Measurements from ENCODE around the gene CDK15. TPM values are rescaled to one million over a fixed set of nuclear protein-coding genes. Genes with fewer than 3 reads are reported as not detected.

Gene CDK15
- total and polyA plus RNA-seq, 5 donors from 2014 or later, result not detected

- Histone ChIP-seq H3K27me3 (ENCODE audit: control insufficient read depth, insufficient read depth, low read length) (peaks cover 15% of the 10 kb centered on the region), H3K27ac (ENCODE audit: insufficient read depth, low read length, poor library complexity, severe bottlenecking) (no peak overlapping the region), H3K9me3 (ENCODE audit: control insufficient read depth in 2 of 2, low read length in 2 of 2) (no peaks in the 10 kb centered on the region), H3K36me3 (ENCODE audit: control insufficient read depth, insufficient read depth, low read length) (no peaks in the 10 kb centered on the region), H3K4me3 (ENCODE audit: low read depth, low read length) (no peak overlapping the region), H3K4me1 (ENCODE audit: control insufficient read depth, insufficient read depth, low read length, poor library complexity, severe bottlenecking) (no peaks in the 10 kb centered on the region)
- peaks cover 36% of the 10 kb centered on the region for H3K27me3 Mint-ChIP-seq
- no peak overlapping the region for H3K27ac Mint-ChIP-seq
- H3K4me3 Mint-ChIP-seq, result no peak overlapping the region
- H3K4me1 Mint-ChIP-seq, result no peaks in the 10 kb centered on the region
- H3K36me3 Mint-ChIP-seq, result no peaks in the 10 kb centered on the region
- no peaks in the 10 kb centered on the region for H3K9me3 Mint-ChIP-seq
- ATAC-seq (ENCODE audit: low read depth in 2 of 2) (no peak), DNase-seq (no peak)
Observed at GRCh38 chr2:201887773-201888425, 81.6 kb downstream of the CDK15 start.

DNA sequence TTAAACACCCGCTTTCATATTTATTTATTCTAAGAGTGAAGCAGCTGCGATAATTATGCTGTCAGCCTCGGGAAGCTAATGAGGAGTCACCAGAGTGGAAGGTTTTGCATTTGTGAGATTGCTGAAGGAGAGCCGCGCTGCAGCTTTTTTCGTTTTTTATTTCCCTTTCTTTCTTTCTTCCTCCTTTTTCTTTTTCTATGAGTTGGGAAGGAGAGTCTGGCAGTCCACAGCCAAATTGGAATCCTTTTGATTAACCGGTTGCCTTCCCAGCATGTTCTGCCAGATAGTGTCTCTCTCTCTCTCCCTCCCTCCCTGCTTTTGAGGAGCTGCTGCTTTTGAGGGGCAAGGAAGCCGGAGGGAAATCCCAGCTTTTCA is 82.1 kb downstream of the CDK15 start:
- no peaks in the 10 kb centered on the region for H3K9me3 Mint-ChIP-seq
- Histone ChIP-seq H3K27me3 (ENCODE audit: control insufficient read depth, insufficient read depth, low read length) (peaks cover 17% of the 10 kb centered on the region), H3K4me3 (ENCODE audit: low read depth, low read length) (no peak overlapping the region), H3K36me3 (ENCODE audit: control insufficient read depth, insufficient read depth, low read length) (no peaks in the 10 kb centered on the region), H3K4me1 (ENCODE audit: control insufficient read depth, insufficient read depth, low read length, poor library complexity, severe bottlenecking) (no peaks in the 10 kb centered on the region), H3K9me3 (ENCODE audit: control insufficient read depth in 2 of 2, low read length in 2 of 2) (no peaks in the 10 kb centered on the region), H3K27ac (ENCODE audit: insufficient read depth, low read length, poor library complexity, severe bottlenecking) (no peak overlapping the region)
- peaks cover 36% of the 10 kb centered on the region for H3K27me3 Mint-ChIP-seq
- H3K27ac Mint-ChIP-seq, result peak overlapping the region in 1 of 3 donors; percentile 12
- no peaks in the 10 kb centered on the region for H3K4me1 Mint-ChIP-seq
- no peaks in the 10 kb centered on the region for H3K36me3 Mint-ChIP-seq
- no peak for DNase-seq
- H3K4me3 Mint-ChIP-seq, result no peak overlapping the region
- ATAC-seq (ENCODE audit: low read depth in 2 of 2), result no peak

DNA sequence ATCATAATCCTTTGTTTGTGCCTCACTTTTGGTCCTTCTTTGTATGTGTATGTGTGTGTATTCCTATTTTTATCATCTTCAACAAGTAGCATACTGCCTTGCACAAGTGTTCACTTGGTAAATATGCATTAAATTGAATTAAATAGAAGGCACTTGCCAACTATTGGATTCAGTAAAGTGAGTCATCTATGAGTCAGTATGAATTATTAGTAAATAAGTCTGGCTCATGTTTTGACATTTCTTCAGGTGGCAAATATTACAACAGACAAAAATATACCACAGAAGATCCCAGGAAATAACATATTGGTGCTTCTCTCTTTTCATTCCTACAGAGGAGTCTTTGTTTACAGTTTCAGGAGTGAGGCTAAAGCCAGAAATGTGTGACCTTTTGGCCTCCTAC is 84.1 kb downstream of the CDK15 start:
- Histone ChIP-seq H3K36me3 (ENCODE audit: control insufficient read depth, insufficient read depth, low read length) (no peaks in the 10 kb centered on the region), H3K9me3 (ENCODE audit: control insufficient read depth in 2 of 2, low read length in 2 of 2) (no peaks in the 10 kb centered on the region), H3K4me3 (ENCODE audit: low read depth, low read length) (no peak overlapping the region), H3K4me1 (ENCODE audit: control insufficient read depth, insufficient read depth, low read length, poor library complexity, severe bottlenecking) (no peaks in the 10 kb centered on the region), H3K27me3 (ENCODE audit: control insufficient read depth, insufficient read depth, low read length) (peaks cover 16% of the 10 kb centered on the region), H3K27ac (ENCODE audit: insufficient read depth, low read length, poor library complexity, severe bottlenecking) (no peak overlapping the region)
- no peak for ATAC-seq (ENCODE audit: low read depth in 2 of 2)
- no peaks in the 10 kb centered on the region for H3K36me3 Mint-ChIP-seq
- H3K4me3 Mint-ChIP-seq, result no peak overlapping the region
- no peaks in the 10 kb centered on the region for H3K9me3 Mint-ChIP-seq
- H3K27me3 Mint-ChIP-seq, result peaks cover 18% of the 10 kb centered on the region
- no peak overlapping the region for H3K27ac Mint-ChIP-seq
- DNase-seq, result no peak
- no peaks in the 10 kb centered on the region for H3K4me1 Mint-ChIP-seq

DNA sequence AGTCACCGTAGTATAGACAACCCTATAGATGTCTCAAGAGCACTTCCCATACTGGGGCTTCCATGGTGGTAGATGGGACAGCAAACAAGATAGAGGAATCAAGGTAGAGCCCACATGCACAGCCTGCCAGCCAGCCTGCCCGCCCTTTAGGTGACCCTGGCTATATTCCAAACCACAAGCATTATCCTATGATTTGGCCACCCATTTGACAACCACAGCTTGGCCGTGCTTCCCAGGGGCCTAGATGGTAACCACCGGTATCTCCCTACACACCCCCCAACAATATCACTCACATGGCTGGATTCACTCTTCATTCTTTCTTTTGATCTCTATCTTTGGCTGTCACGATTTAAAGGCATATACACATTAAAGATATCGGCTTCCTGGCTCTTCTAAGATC is 85.3 kb downstream of the CDK15 start:
- Mint-ChIP-seq H3K36me3 (no peaks in the 10 kb centered on the region), H3K9me3 (no peaks in the 10 kb centered on the region), H3K4me3 (no peak overlapping the region), H3K27me3 (peaks cover 18% of the 10 kb centered on the region), H3K4me1 (no peaks in the 10 kb centered on the region), H3K27ac (no peak overlapping the region)
- Histone ChIP-seq H3K4me3 (ENCODE audit: low read depth, low read length) (no peak overlapping the region), H3K4me1 (ENCODE audit: control insufficient read depth, insufficient read depth, low read length, poor library complexity, severe bottlenecking) (no peaks in the 10 kb centered on the region), H3K9me3 (ENCODE audit: control insufficient read depth in 2 of 2, low read length in 2 of 2) (no peaks in the 10 kb centered on the region), H3K36me3 (ENCODE audit: control insufficient read depth, insufficient read depth, low read length) (no peaks in the 10 kb centered on the region), H3K27ac (ENCODE audit: insufficient read depth, low read length, poor library complexity, severe bottlenecking) (no peak overlapping the region), H3K27me3 (ENCODE audit: control insufficient read depth, insufficient read depth, low read length) (peaks cover 13% of the 10 kb centered on the region)
- ATAC-seq (ENCODE audit: low read depth in 2 of 2) (no peak), DNase-seq (no peak)

DNA sequence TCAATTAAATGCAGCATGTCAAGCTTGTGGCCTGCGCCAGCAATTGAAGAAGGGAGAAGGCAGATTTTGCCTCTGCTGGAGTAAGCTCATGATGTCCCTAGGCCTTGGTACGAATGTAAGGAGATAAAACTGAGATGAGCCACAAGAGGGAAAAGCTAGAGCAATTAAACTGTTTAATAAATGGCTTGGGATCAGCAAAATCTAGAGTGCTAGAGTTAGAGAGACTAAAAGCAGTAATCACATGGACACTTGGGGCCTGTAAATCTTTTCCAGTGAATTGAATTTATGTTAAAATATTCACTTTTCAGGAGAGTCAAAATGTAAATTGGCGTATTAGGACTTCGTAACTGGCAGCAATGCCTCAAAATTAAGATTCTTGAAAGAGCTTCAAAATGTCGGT is 86.2 kb downstream of the CDK15 start:
- DNase-seq, result no peak
- Histone ChIP-seq H3K36me3 (ENCODE audit: control insufficient read depth, insufficient read depth, low read length) (no peaks in the 10 kb centered on the region), H3K27me3 (ENCODE audit: control insufficient read depth, insufficient read depth, low read length) (peaks cover 11% of the 10 kb centered on the region), H3K27ac (ENCODE audit: insufficient read depth, low read length, poor library complexity, severe bottlenecking) (no peak overlapping the region), H3K4me1 (ENCODE audit: control insufficient read depth, insufficient read depth, low read length, poor library complexity, severe bottlenecking) (no peaks in the 10 kb centered on the region), H3K4me3 (ENCODE audit: low read depth, low read length) (no peak overlapping the region), H3K9me3 (ENCODE audit: control insufficient read depth in 2 of 2, low read length in 2 of 2) (no peaks in the 10 kb centered on the region)
- no peaks in the 10 kb centered on the region for H3K4me1 Mint-ChIP-seq
- H3K9me3 Mint-ChIP-seq, result no peaks in the 10 kb centered on the region
- H3K27ac Mint-ChIP-seq, result no peak overlapping the region
- ATAC-seq (ENCODE audit: low read depth in 2 of 2), result no peak
- no peak overlapping the region for H3K4me3 Mint-ChIP-seq
- peaks cover 25% of the 10 kb centered on the region for H3K27me3 Mint-ChIP-seq
- H3K36me3 Mint-ChIP-seq, result no peaks in the 10 kb centered on the region

DNA sequence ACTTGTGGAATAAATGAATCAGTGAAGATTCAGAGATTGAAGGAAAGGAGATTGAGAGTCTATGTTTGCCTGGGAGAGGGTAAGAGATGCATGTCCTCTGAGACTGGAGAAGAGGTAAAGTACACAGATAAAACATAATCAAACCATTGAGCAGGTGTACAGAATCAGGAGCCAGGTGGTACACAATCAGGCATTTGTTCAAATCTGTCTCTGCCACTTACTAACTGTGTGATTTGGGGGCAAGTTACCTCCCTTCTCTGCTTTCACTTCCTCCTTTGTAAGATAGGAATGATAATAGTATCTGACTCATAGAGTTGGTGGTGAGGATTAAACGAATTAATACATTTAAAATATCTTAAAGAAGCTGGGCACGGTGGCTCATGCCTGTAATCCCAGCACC is 94.0 kb downstream of the CDK15 start:
- Mint-ChIP-seq H3K36me3 (no peaks in the 10 kb centered on the region), H3K27me3 (peaks cover 43% of the 10 kb centered on the region), H3K4me3 (no peak overlapping the region), H3K9me3 (peaks cover 0 to 2% (median 0%) of the 10 kb centered on the region in 7 donors), H3K4me1 (peaks cover 0 to 4% (median 1%) of the 10 kb centered on the region in 4 donors), H3K27ac (no peak overlapping the region)
- Histone ChIP-seq H3K27ac (ENCODE audit: insufficient read depth, low read length, poor library complexity, severe bottlenecking) (no peak overlapping the region), H3K36me3 (ENCODE audit: control insufficient read depth, insufficient read depth, low read length) (no peaks in the 10 kb centered on the region), H3K4me1 (ENCODE audit: control insufficient read depth, insufficient read depth, low read length, poor library complexity, severe bottlenecking) (no peaks in the 10 kb centered on the region), H3K27me3 (ENCODE audit: control insufficient read depth, insufficient read depth, low read length) (peaks cover 5% of the 10 kb centered on the region), H3K4me3 (ENCODE audit: low read depth, low read length) (no peak overlapping the region), H3K9me3 (ENCODE audit: control insufficient read depth in 2 of 2, low read length in 2 of 2) (no peaks in the 10 kb centered on the region)
- no peak for DNase-seq
- no peak for ATAC-seq (ENCODE audit: low read depth in 2 of 2)

DNA sequence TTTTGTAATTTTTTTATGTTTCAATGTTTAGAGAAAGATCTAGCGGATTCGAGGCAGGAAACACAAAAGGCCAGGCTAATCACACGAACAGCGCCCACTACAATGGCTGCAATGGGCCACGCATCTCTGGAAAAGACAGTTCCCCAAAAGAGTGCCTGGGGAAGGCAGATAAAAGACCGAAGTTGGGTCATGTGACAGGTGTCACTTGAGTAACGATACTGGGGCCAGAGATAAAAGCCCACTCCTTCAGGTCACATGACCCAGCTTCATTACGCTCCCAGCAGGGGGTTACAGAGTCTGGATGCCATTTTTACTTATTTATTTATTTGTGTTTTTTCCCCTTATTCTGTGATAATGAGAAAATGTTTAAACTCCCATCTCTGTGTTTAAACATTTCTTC is 95.4 kb downstream of the CDK15 start:
- Mint-ChIP-seq H3K27ac (peak overlapping the region in 1 of 3 donors; percentile 32), H3K9me3 (peaks cover 0 to 2% (median 0%) of the 10 kb centered on the region in 7 donors), H3K36me3 (no peaks in the 10 kb centered on the region), H3K27me3 (peaks cover 49% of the 10 kb centered on the region), H3K4me3 (peak overlapping the region; percentile 37 to 76 (median 53)), H3K4me1 (peaks cover 0 to 4% (median 1%) of the 10 kb centered on the region in 4 donors)
- ATAC-seq (ENCODE audit: low read depth in 2 of 2) (no peak), DNase-seq (no peak)
- no peaks in the 10 kb centered on the region for H3K36me3 ChIP-seq (ENCODE audit: control insufficient read depth, insufficient read depth, low read length)
- H3K4me3 ChIP-seq (ENCODE audit: low read depth, low read length), result peak overlapping the region; percentile 50
- H3K27ac ChIP-seq (ENCODE audit: insufficient read depth, low read length, poor library complexity, severe bottlenecking), result no peak overlapping the region
- no peaks in the 10 kb centered on the region for H3K9me3 ChIP-seq (ENCODE audit: control insufficient read depth in 2 of 2, low read length in 2 of 2)
- H3K27me3 ChIP-seq (ENCODE audit: control insufficient read depth, insufficient read depth, low read length), result peaks cover 9% of the 10 kb centered on the region
- no peaks in the 10 kb centered on the region for H3K4me1 ChIP-seq (ENCODE audit: control insufficient read depth, insufficient read depth, low read length, poor library complexity, severe bottlenecking)
